GM21381 (cell line): ENCODE data around the gene GNG10.
"Not testable (repeated sequence)": the region's sequence is repeated elsewhere in the genome, so short reads cannot be mapped to it uniquely, and the experiment has no call there.

Source experiments
- ATAC-seq: cut with Tn5 transposase; IDR thresholded peaks from one replicate; pipeline ENCODE4 v1.9.1; 2021; ENCODE audit warnings: mild to moderate bottlenecking, moderate library complexity; ENCODE audit not compliant: unreplicated experiment

The GNG10 gene

GRCh38 chr9:111661150-111661801 is at the start of gene GNG10:
Gene GNG10 (plus strand): TSS chr9:111661605. CDS start chr9:111661635, 30 bp downstream.
- ATAC-seq = peak; percentile 82

- ATAC-seq = no peak
Observed at GRCh38 chr9:111613436-111614040, 47.9 kb upstream of the GNG10 start.

GRCh38 chr9:111615928-111616327 is 45.5 kb upstream of the GNG10 start:
- ATAC-seq = no peak

GRCh38 chr9:111617349-111617748 is 44.1 kb upstream of the GNG10 start:
- not testable (repeated sequence) for ATAC-seq

GRCh38 chr9:111621895-111622480 is 39.4 kb upstream of the GNG10 start:
- ATAC-seq = no peak

GRCh38 chr9:111622626-111623025 is 38.8 kb upstream of the GNG10 start:
- no peak for ATAC-seq

GRCh38 chr9:111627260-111627963 is 34.0 kb upstream of the GNG10 start:
- ATAC-seq = no peak

- no peak for ATAC-seq
Observed at GRCh38 chr9:111628411-111628810, 33.0 kb upstream of the GNG10 start.

- peak; percentile 12 for ATAC-seq
Observed at GRCh38 chr9:111630182-111630963, 31.0 kb upstream of the GNG10 start.

- ATAC-seq = no peak
Observed at GRCh38 chr9:111630964-111631213, 30.5 kb upstream of the GNG10 start.

- peak; percentile 97 for ATAC-seq
Observed at GRCh38 chr9:111631214-111631971, 30.0 kb upstream of the GNG10 start, which contains the start of gene DNAJC25. Gene DNAJC25 (plus strand): TSS chr9:111631334. CDS start chr9:111631408, 74 bp downstream.

- ATAC-seq = no peak
Observed at GRCh38 chr9:111632060-111632459, 29.3 kb upstream of the GNG10 start.

GRCh38 chr9:111632695-111633388 is 28.6 kb upstream of the GNG10 start:
- no peak for ATAC-seq

GRCh38 chr9:111633389-111633736 is 28.0 kb upstream of the GNG10 start:
- ATAC-seq = no peak

GRCh38 chr9:111634860-111635259 is 26.5 kb upstream of the GNG10 start:
- no peak for ATAC-seq

GRCh38 chr9:111637421-111637950 is 23.9 kb upstream of the GNG10 start:
- ATAC-seq = no peak

GRCh38 chr9:111644195-111644772 is 17.1 kb upstream of the GNG10 start:
- no peak for ATAC-seq

- no peak for ATAC-seq
Observed at GRCh38 chr9:111645806-111646205, 15.6 kb upstream of the GNG10 start.

GRCh38 chr9:111646417-111646816 is 15.0 kb upstream of the GNG10 start:
- ATAC-seq = no peak
